C4-2B (cell line): Measurements from ENCODE around the gene LCNL1.

Experiments used
- CTCF ChIP-seq: fragments of 450-650 bp; conservative IDR thresholded peaks from 2 replicates; pipeline ENCODE4 v1.5.1; 2017; ENCODE audit warnings: mild to moderate bottlenecking
- ZFX ChIP-seq: fragments of 450-650 bp; IDR thresholded peaks from 2 replicates; pipeline ENCODE4 v1.6.1; 2017

GRCh38 chr9:136985853-136986252, 3.1 kb downstream of the LCNL1 start:
- TF ChIP-seq CTCF (no peak), ZFX (no peak)
